HG03097 (cell line): ENCODE measurements around the gene ZRANB1.

ENCODE experiments used
- ATAC-seq: cut with Tn5 transposase; IDR thresholded peaks from one replicate; pipeline ENCODE4 v1.9.1; 2021; ENCODE audit not compliant: unreplicated experiment, low FRiP score

The ZRANB1 gene

GRCh38 chr10:124918906-124919305, 23.0 kb upstream of the ZRANB1 start:
- ATAC-seq, result no peak

- ATAC-seq, result no peak
Observed at GRCh38 chr10:124921261-124921660, 20.7 kb upstream of the ZRANB1 start.

GRCh38 chr10:124923684-124924083, 18.2 kb upstream of the ZRANB1 start:
- no peak for ATAC-seq

GRCh38 chr10:124926548-124926947, 15.4 kb upstream of the ZRANB1 start:
- no peak for ATAC-seq

- no peak for ATAC-seq
Observed at GRCh38 chr10:124928087-124928486, 13.8 kb upstream of the ZRANB1 start.

GRCh38 chr10:124928545-124928944, 13.4 kb upstream of the ZRANB1 start:
- ATAC-seq, result no peak

- ATAC-seq, result no peak
Observed at GRCh38 chr10:124935946-124936345, 6.0 kb upstream of the ZRANB1 start.

- no peak for ATAC-seq
Observed at GRCh38 chr10:124936813-124937212, 5.1 kb upstream of the ZRANB1 start.

GRCh38 chr10:124939290-124939689, 2.6 kb upstream of the ZRANB1 start:
- no peak for ATAC-seq

GRCh38 chr10:124942317-124943169, 620 bp downstream of the ZRANB1 start:
- no peak for ATAC-seq

- ATAC-seq, result no peak
Observed at GRCh38 chr10:124943301-124944092, 1.6 kb downstream of the ZRANB1 start.

- no peak for ATAC-seq
Observed at GRCh38 chr10:124944982-124945381, 3.1 kb downstream of the ZRANB1 start.

- ATAC-seq, result no peak
Observed at GRCh38 chr10:124946945-124947344, 5.0 kb downstream of the ZRANB1 start.

GRCh38 chr10:124949543-124949942, 7.6 kb downstream of the ZRANB1 start:
- no peak for ATAC-seq

GRCh38 chr10:124952123-124952522, 10.2 kb downstream of the ZRANB1 start:
- ATAC-seq, result no peak

- ATAC-seq, result no peak
Observed at GRCh38 chr10:124953421-124953820, 11.5 kb downstream of the ZRANB1 start.

GRCh38 chr10:124955243-124955642, 13.3 kb downstream of the ZRANB1 start:
- no peak for ATAC-seq

- no peak for ATAC-seq
Observed at GRCh38 chr10:124955868-124956267, 13.9 kb downstream of the ZRANB1 start.

GRCh38 chr10:124956764-124957163, 14.8 kb downstream of the ZRANB1 start:
- ATAC-seq, result no peak

- no peak for ATAC-seq
Observed at GRCh38 chr10:124957404-124957947, 15.6 kb downstream of the ZRANB1 start.

GRCh38 chr10:124959564-124959963, 17.6 kb downstream of the ZRANB1 start:
- ATAC-seq, result no peak

GRCh38 chr10:124961248-124961570, 19.3 kb downstream of the ZRANB1 start:
- ATAC-seq, result no peak
